Esophagus squamous epithelium (tissue), 5 donors: Measurements from ENCODE around the gene CIAO3. TPM values are rescaled to one million over a fixed set of nuclear protein-coding genes. Genes with fewer than 3 reads are reported as not detected.
A peak's percentile ranks its signal among the peaks of the same experiment; 100 is the strongest.

Source experiments
- DNase-seq: peaks from one replicate; lab custom pipeline; 2025; lab: John Stamatoyannopoulos, UW
- H3K27ac ChIP-seq, 4 donors: fragments of 200-600 bp; sonication (generic); one replicate each; pipeline ENCODE4 v1.5.1; 2016 to 2019; ENCODE audit warnings: mild to moderate bottlenecking in 1 of 4
- H3K27me3 ChIP-seq, 4 donors: fragments of 200-600 bp; sonication (generic); 1 replicate in 3 of 4; 2 replicates in 1 of 4; pipeline versions ENCODE4 v1.5.1 to v1.6.0; 2017 to 2021; ENCODE audit warnings: antibody characterized with exemption in 1 of 4
- H3K36me3 ChIP-seq, 3 donors: fragments of 200-600 bp; sonication (generic); one replicate each; pipeline ENCODE4 v1.5.1; 2016 to 2019
- H3K4me1 ChIP-seq, 3 donors: fragments of 200-600 bp; sonication (generic); one replicate each; pipeline ENCODE4 v1.5.1; 2017 to 2019
- H3K4me3 ChIP-seq, 4 donors: fragments of 200-600 bp; sonication (generic); 1 replicate in 3 of 4; 2 replicates in 1 of 4; pipeline ENCODE4 v1.5.1; 2016 to 2019; ENCODE audit warnings: mild to moderate bottlenecking in 2 of 4, moderate library complexity in 1 of 4
- H3K9me3 ChIP-seq, 3 donors: fragments of 200-600 bp; sonication (generic); one replicate each; pipeline ENCODE4 v1.5.1; 2016 to 2019
- POLR2A ChIP-seq, 4 donors: fragments of 450-650 bp; IDR thresholded peaks; one replicate each; pipeline ENCODE4 v1.6.1; 2017; ENCODE audit warnings: antibody characterized with exemption in 4 of 4, mild to moderate bottlenecking in 4 of 4, moderate library complexity in 3 of 4
- WGBS, 2 donors: methylation state at CpG; one replicate each; pipeline ENCODE4 v1.1.5; 2018; 5-methylcytosine and 5-hydroxymethylcytosine counted together
- intact Hi-C: fragments of 100-400 bp; cut with DNase I; formaldehyde crosslinking; loops from one replicate; pipeline ENCODE4 v1.15.0; 2022
- small RNA-seq, 4 donors: library from RNA; depleted of rRNA; stranded (forward); fragments of <200 nt; gene quantifications; one replicate each; pipeline ENCODE3, GENCODE V24; 2016
- total RNA-seq, 4 donors: library from RNA; depleted of rRNA; stranded (reverse); fragments of >200 nt; gene quantifications; one replicate each; pipeline ENCODE4 v1.1.0, GENCODE V29; 2016
- TF ChIP-seq, protein P1 (sequence below), 6 experiments: fragments of 450-650 bp in 4 of 6; fragments of 200-600 bp in 2 of 6; sonication (generic) in 2 of 6; IDR thresholded peaks; one replicate each; pipeline ENCODE4 v1.5.1; 2016 to 2019; ENCODE audit warnings: antibody characterized with exemption in 6 of 6, mild to moderate bottlenecking in 4 of 6, moderate library complexity in 4 of 6
- donor health status: DM: yes; HTN: yes; CAD: no.

The CIAO3 gene
- total RNA-seq, 4 donors from 2014 or later, result 29.7 to 34.5 (median 33.2) TPM

DNA sequence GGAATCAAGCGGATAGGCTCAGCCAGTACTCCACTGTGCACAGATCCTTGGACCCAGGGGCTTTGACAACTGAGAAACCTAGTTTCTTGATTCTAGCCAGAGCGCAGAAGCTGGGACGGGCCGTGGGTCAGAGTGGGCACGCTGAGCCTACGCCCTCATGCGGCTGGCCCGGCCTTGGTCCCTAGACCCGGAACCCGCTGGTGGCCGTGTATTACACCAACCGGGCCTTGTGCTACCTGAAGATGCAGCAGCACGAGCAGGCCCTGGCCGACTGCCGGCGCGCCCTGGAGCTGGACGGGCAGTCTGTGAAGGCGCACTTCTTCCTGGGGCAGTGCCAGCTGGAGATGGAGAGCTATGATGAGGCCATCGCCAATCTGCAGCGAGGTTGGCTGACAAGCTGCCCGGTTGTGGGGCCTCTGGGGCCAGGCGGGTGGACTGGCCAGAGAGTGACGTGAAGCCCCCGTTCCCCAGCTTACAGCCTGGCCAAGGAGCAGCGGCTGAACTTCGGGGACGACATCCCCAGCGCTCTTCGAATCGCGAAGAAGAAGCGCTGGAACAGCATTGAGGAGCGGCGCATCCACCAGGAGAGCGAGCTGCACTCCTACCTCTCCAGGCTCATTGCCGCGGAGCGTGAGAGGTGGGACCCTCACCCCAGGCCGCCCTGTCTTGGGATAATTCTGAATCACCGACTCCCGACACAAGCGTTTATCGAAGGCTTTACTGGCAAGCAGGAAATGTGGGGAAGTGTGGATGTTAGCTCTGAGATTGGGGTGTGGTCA lies 59.6 kb downstream of the CIAO3 start:
- peaks cover 0 to 22% (median 0%) of the 10 kb centered on the region in 4 donors for H3K27me3 ChIP-seq
- H3K9me3 ChIP-seq, result no peaks in the 10 kb centered on the region
- no peak for TF ChIP-seq POLR2A (IDR thresholded peaks at IDR 0.05)
- intact Hi-C loops, result no loop called here
- WGBS, 2 donors, result 40 to 52% methylated on average over 2 to 18 of the region's 44 CpGs
- peak overlapping the region; percentile 69 to 98 (median 88) for H3K4me3 ChIP-seq
- no peak for DNase-seq
- H3K27ac ChIP-seq, result peak overlapping the region; percentile 90 to 97 (median 94)
- H3K36me3 ChIP-seq, result peaks cover 11 to 31% (median 15%) of the 10 kb centered on the region in 3 donors
- H3K4me1 ChIP-seq, result peaks cover 62 to 88% (median 75%) of the 10 kb centered on the region in 3 donors

DNA sequence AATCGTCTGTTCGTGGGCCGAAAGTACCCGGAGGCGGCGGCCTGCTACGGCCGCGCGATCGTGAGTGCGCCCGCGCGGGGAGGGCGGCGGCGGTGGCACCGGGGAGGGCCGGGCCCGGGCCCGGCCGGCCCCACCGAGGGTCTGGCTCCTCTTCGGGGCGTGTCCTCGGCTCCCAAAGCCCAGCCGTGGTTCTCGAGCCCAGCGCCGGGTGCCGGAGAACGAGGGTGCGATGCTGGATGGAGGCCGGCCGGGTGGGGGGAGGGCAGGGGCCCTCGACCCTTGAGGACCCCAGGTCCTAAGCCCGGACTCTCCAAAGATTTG lies 60.2 kb downstream of the CIAO3 start:
- Histone ChIP-seq H3K4me1 (peaks cover 65 to 88% (median 76%) of the 10 kb centered on the region in 3 donors), H3K27ac (peak overlapping the region; percentile 90 to 97 (median 94)), H3K4me3 (peak overlapping the region; percentile 69 to 98 (median 88)), H3K36me3 (peaks cover 11 to 25% (median 15%) of the 10 kb centered on the region in 3 donors), H3K27me3 (peaks cover 0 to 28% (median 0%) of the 10 kb centered on the region in 4 donors), H3K9me3 (no peaks in the 10 kb centered on the region)
- no peak for DNase-seq
- no peak for TF ChIP-seq POLR2A (IDR thresholded peaks at IDR 0.05)
- TF ChIP-seq, protein P1, sequence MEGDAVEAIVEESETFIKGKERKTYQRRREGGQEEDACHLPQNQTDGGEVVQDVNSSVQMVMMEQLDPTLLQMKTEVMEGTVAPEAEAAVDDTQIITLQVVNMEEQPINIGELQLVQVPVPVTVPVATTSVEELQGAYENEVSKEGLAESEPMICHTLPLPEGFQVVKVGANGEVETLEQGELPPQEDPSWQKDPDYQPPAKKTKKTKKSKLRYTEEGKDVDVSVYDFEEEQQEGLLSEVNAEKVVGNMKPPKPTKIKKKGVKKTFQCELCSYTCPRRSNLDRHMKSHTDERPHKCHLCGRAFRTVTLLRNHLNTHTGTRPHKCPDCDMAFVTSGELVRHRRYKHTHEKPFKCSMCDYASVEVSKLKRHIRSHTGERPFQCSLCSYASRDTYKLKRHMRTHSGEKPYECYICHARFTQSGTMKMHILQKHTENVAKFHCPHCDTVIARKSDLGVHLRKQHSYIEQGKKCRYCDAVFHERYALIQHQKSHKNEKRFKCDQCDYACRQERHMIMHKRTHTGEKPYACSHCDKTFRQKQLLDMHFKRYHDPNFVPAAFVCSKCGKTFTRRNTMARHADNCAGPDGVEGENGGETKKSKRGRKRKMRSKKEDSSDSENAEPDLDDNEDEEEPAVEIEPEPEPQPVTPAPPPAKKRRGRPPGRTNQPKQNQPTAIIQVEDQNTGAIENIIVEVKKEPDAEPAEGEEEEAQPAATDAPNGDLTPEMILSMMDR (IDR thresholded peaks at IDR 0.05), result no peak
- WGBS, 2 donors, result no CpG with 5 or more reads among the region's 38 CpGs
- intact Hi-C loops, result no loop called here

DNA sequence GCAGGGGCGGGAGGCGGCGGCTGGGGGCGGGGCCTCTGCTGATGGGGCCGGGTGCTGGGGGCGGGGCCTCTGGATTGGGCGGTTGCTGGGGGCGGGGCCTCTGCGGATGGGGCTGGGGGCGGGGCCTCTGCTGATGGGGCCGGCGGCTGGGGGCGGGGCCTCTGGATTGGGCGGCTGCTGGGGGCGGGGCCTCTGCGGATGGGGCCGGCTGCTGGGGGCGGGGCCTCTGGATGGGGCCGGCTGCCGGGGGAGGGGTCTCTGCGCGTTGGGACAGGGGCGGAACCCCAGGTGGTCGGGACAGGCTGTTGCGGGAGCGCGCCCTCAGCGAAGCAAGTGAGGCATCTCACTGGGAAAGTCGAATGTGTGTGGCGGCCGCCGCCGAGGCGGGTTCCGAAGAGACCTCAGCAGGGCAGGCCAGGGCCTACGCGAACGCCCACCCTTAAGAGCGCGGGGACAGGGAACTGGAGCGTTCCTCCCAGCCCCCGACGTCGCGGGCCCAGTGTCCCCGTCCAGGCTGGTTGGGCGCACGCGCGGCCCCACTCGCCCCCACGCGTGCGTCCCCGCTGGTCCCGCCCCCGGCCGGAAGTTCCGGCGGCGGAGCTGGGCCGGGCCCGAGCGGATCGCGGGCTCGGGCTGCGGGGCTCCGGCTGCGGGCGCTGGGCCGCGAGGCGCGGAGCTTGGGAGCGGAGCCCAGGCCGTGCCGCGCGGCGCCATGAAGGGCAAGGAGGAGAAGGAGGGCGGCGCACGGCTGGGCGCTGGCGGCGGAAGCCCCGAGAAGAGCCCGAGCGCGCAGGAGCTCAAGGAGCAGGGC lies 60.8 kb downstream of the CIAO3 start, which contains the start of gene STUB1:
Gene STUB1 (plus strand): TSS at position 597 of the 811 bp plus-strand sequence. CDS start 116 bp downstream, at position 713.
- Histone ChIP-seq H3K4me3 (peak within 1 kb of the TSS; percentile 69 to 98 (median 88)), H3K4me1 (peaks cover 65 to 88% (median 73%) of the 10 kb centered on the region in 3 donors), H3K36me3 (peaks cover 11 to 22% (median 15%) of the 10 kb centered on the region in 3 donors), H3K27ac (peak within 1 kb of the TSS; percentile 90 to 97 (median 94)), H3K27me3 (peaks cover 0 to 33% (median 0%) of the 10 kb centered on the region in 4 donors), H3K9me3 (no peaks in the 10 kb centered on the region)
- peak; percentile 67 for DNase-seq
- intact Hi-C loops, result no loop called here
- TF ChIP-seq, protein P1 (IDR thresholded peaks at IDR 0.05), result peak in 2 of 6 experiments; percentile 5 to 16
- TF ChIP-seq POLR2A (IDR thresholded peaks at IDR 0.05), result peak in 3 of 4 donors; percentile 64 to 83 (median 82)
- 0% methylated on average over 4 of the region's 91 CpGs; no CpG with 5 or more reads in 1 of the 2 donors for WGBS, 2 donors

Small RNA genes lying within 50 kb of the gene (small RNA-seq; reads per million reads assigned to genes)
- 0 reads per million in 4 donors for gene MIR662

Other genes with a start within 250 kb of the CIAO3 start
- gene CAPN15, start 213.3 kb downstream of the CIAO3 start, total RNA-seq, result 10 to 100 TPM; 29.4 to 69.6 (median 52.4) TPM
- not detected for gene PRR35, start 180.6 kb downstream of the CIAO3 start, total RNA-seq
- gene NHLRC4, start 174.0 kb downstream of the CIAO3 start, total RNA-seq, result under 1 TPM in 3 of 4 donors, not detected in 1; 0.09 to 0.95 (median 0.59) TPM
- gene PIGQ, start 171.0 kb downstream of the CIAO3 start, total RNA-seq, result 10 to 100 TPM; 15.9 to 24.0 (median 20.4) TPM
- 10 to 100 TPM; 14.2 to 31.4 (median 20.3) TPM for gene RAB40C, start 150.9 kb downstream of the CIAO3 start, total RNA-seq
- gene WFIKKN1, start 110.0 kb downstream of the CIAO3 start, total RNA-seq, result 1 to 10 TPM in 1 of 4 donors, under 1 TPM in 3; under 0.01 to 1.8 (median 0.29) TPM
- 100 to 1,000 TPM in 1 of 4 donors, 10 to 100 TPM in 3; 69.6 to 105 (median 79.9) TPM for gene METTL26, start 104.7 kb downstream of the CIAO3 start, total RNA-seq
- 10 to 100 TPM; 17.3 to 35.6 (median 28.1) TPM for gene MCRIP2, start 99.2 kb downstream of the CIAO3 start, total RNA-seq
- 10 to 100 TPM in 3 of 4 donors, 1 to 10 TPM in 1; 7.2 to 26.5 (median 15.8) TPM for gene WDR90, start 91.6 kb downstream of the CIAO3 start, total RNA-seq
- 10 to 100 TPM; 28.4 to 70.2 (median 48.9) TPM for gene RHOT2, start 72.9 kb downstream of the CIAO3 start, total RNA-seq
- gene RHBDL1, start 65.3 kb downstream of the CIAO3 start, total RNA-seq, result 1 to 10 TPM in 1 of 4 donors, under 1 TPM in 2, not detected in 1; 0.38 to 1.1 (median 0.57) TPM
- 100 to 1,000 TPM; 102 to 148 (median 120) TPM for gene STUB1, start 60.6 kb downstream of the CIAO3 start, total RNA-seq
- gene JMJD8, start 56.7 kb downstream of the CIAO3 start, total RNA-seq, result 10 to 100 TPM; 53.7 to 70.7 (median 62.5) TPM
- gene WDR24, start 50.6 kb downstream of the CIAO3 start, total RNA-seq, result 10 to 100 TPM in 1 of 4 donors, 1 to 10 TPM in 3; 6.9 to 11.8 (median 7.8) TPM
- 1 to 10 TPM; 2.2 to 8.4 (median 3.7) TPM for gene FBXL16, start 35.2 kb downstream of the CIAO3 start, total RNA-seq
- gene METRN, start 25.9 kb downstream of the CIAO3 start, total RNA-seq, result 10 to 100 TPM in 2 of 4 donors, 1 to 10 TPM in 2; 4.2 to 12.7 (median 8.8) TPM
- 10 to 100 TPM; 11.6 to 29.1 (median 24.2) TPM for gene ANTKMT, start 19.9 kb downstream of the CIAO3 start, total RNA-seq
- gene CCDC78, start 14.6 kb downstream of the CIAO3 start, total RNA-seq, result 1 to 10 TPM in 1 of 4 donors, under 1 TPM in 3; under 0.01 to 1.0 (median 0.47) TPM
- gene HAGHL, start 13.9 kb downstream of the CIAO3 start, total RNA-seq, result 1 to 10 TPM in 3 of 4 donors, not detected in 1; 1.7 to 5.7 (median 4.8) TPM
- 1 to 10 TPM in 2 of 4 donors, under 1 TPM in 2; 0.79 to 5.4 (median 2.3) TPM for gene MSLN, start 19.7 kb upstream of the CIAO3 start, total RNA-seq
- 10 to 100 TPM; 20.3 to 33.3 (median 24.9) TPM for gene RPUSD1, start 47.4 kb upstream of the CIAO3 start, total RNA-seq
- gene CHTF18, start 47.6 kb upstream of the CIAO3 start, total RNA-seq, result 10 to 100 TPM in 1 of 4 donors, 1 to 10 TPM in 3; 5.0 to 17.8 (median 7.3) TPM
- gene GNG13, start 59.7 kb upstream of the CIAO3 start, total RNA-seq, result not detected
- gene LMF1, start 230.0 kb upstream of the CIAO3 start, total RNA-seq, result 10 to 100 TPM; 13.3 to 34.4 (median 23.8) TPM
- under 1 TPM in 3 of 4 donors, not detected in 1; 0.08 to 0.19 (median 0.09) TPM for gene SOX8, start 240.8 kb upstream of the CIAO3 start, total RNA-seq